Measurements from ENCODE around the gene DLG1.

Gene DLG1

GRCh38 chr3:197025736-197026480 is 272.5 kb downstream of the DLG1 start:
- no peak for DNase-seq

- no peak for DNase-seq
Measured at GRCh38 chr3:197024881-197025735, 273.3 kb downstream of the DLG1 start.

- no peak for DNase-seq
Measured at GRCh38 chr3:197023998-197024651, 274.3 kb downstream of the DLG1 start.

- DNase-seq: no peak
Measured at GRCh38 chr3:197023241-197023997, 275.0 kb downstream of the DLG1 start.

GRCh38 chr3:197022405-197023231 is 275.8 kb downstream of the DLG1 start:
- no peak for DNase-seq

GRCh38 chr3:197021729-197022404 is 276.5 kb downstream of the DLG1 start:
- DNase-seq: no peak

- no peak for DNase-seq
Measured at GRCh38 chr3:197021231-197021630, 277.2 kb downstream of the DLG1 start.

GRCh38 chr3:197019535-197019934 is 278.9 kb downstream of the DLG1 start:
- no peak for DNase-seq

GRCh38 chr3:197019021-197019420 is 279.4 kb downstream of the DLG1 start:
- DNase-seq: no peak

GRCh38 chr3:197017003-197017402 is 281.4 kb downstream of the DLG1 start:
- DNase-seq: no peak

- no peak for DNase-seq
Measured at GRCh38 chr3:197015790-197016736, 282.3 kb downstream of the DLG1 start.

- no peak for DNase-seq
Measured at GRCh38 chr3:197014942-197015575, 283.4 kb downstream of the DLG1 start.

- no peak for DNase-seq
Measured at GRCh38 chr3:197014024-197014423, 284.4 kb downstream of the DLG1 start.

GRCh38 chr3:197012540-197012883 is 285.9 kb downstream of the DLG1 start:
- DNase-seq: no peak

- DNase-seq: no peak
Measured at GRCh38 chr3:197011780-197012539, 286.5 kb downstream of the DLG1 start.

- DNase-seq: no peak
Measured at GRCh38 chr3:197010556-197011351, 287.7 kb downstream of the DLG1 start.

- DNase-seq: no peak
Measured at GRCh38 chr3:197009532-197010019, 288.8 kb downstream of the DLG1 start.

All from fibroblast of skin of right biceps (primary cell).